ENCODE measurements around the gene DCBLD1.
A peak's percentile ranks its signal among the peaks of the same experiment; 100 is the strongest.

Gene DCBLD1

GRCh38 chr6:117555882-117556498 is 73.5 kb downstream of the DCBLD1 start:
- Histone ChIP-seq H3K27me3 (ENCODE audit: control insufficient read depth, insufficient read depth, low read length) (no peaks in the 10 kb centered on the region), H2AFZ (no peak overlapping the region), H3K27ac (no peak overlapping the region), H3K4me1 (no peaks in the 10 kb centered on the region), H3K79me2 (no peaks in the 10 kb centered on the region), H3K4me2 (ENCODE audit: low read length) (no peak overlapping the region), H3K36me3 (ENCODE audit: control insufficient read depth, insufficient read depth, low read length) (no peaks in the 10 kb centered on the region), H3K9ac (no peak overlapping the region), H3K4me3 (ENCODE audit: low read depth, low read length) (no peak overlapping the region), H3K9me3 (ENCODE audit: control insufficient read depth, low read length) (no peaks in the 10 kb centered on the region)
- TF ChIP-seq CTCF (IDR thresholded peaks at IDR 0.05) = peak; percentile 95

- Histone ChIP-seq H3K27ac (no peak overlapping the region), H3K9me3 (ENCODE audit: control insufficient read depth, low read length) (no peaks in the 10 kb centered on the region), H3K79me2 (no peaks in the 10 kb centered on the region), H3K4me2 (ENCODE audit: low read length) (no peak overlapping the region), H3K27me3 (ENCODE audit: control insufficient read depth, insufficient read depth, low read length) (no peaks in the 10 kb centered on the region), H2AFZ (no peak overlapping the region), H3K4me1 (no peaks in the 10 kb centered on the region), H3K4me3 (ENCODE audit: low read depth, low read length) (no peak overlapping the region), H3K36me3 (ENCODE audit: control insufficient read depth, insufficient read depth, low read length) (no peaks in the 10 kb centered on the region), H3K9ac (no peak overlapping the region)
- no peak for TF ChIP-seq CTCF (IDR thresholded peaks at IDR 0.05)
Observed at GRCh38 chr6:117557951-117558350, 75.5 kb downstream of the DCBLD1 start.

- no peak overlapping the region for H3K27ac ChIP-seq
- H3K4me2 ChIP-seq (ENCODE audit: low read length) = no peak overlapping the region
- H3K4me1 ChIP-seq = no peaks in the 10 kb centered on the region
- no peaks in the 10 kb centered on the region for H3K79me2 ChIP-seq
- no peak overlapping the region for H3K4me3 ChIP-seq (ENCODE audit: low read depth, low read length)
- H3K27me3 ChIP-seq (ENCODE audit: control insufficient read depth, insufficient read depth, low read length) = no peaks in the 10 kb centered on the region
- TF ChIP-seq CTCF (IDR thresholded peaks at IDR 0.05) = no peak
- H3K36me3 ChIP-seq (ENCODE audit: control insufficient read depth, insufficient read depth, low read length) = no peaks in the 10 kb centered on the region
- H3K9me3 ChIP-seq (ENCODE audit: control insufficient read depth, low read length) = no peaks in the 10 kb centered on the region
- no peak overlapping the region for H3K9ac ChIP-seq
- no peak overlapping the region for H2AFZ ChIP-seq
Observed at GRCh38 chr6:117558818-117559217, 76.3 kb downstream of the DCBLD1 start.

GRCh38 chr6:117559299-117559698 is 76.8 kb downstream of the DCBLD1 start:
- Histone ChIP-seq H3K9ac (no peak overlapping the region), H3K27me3 (ENCODE audit: control insufficient read depth, insufficient read depth, low read length) (no peaks in the 10 kb centered on the region), H3K79me2 (no peaks in the 10 kb centered on the region), H3K36me3 (ENCODE audit: control insufficient read depth, insufficient read depth, low read length) (no peaks in the 10 kb centered on the region), H3K4me3 (ENCODE audit: low read depth, low read length) (no peak overlapping the region), H3K4me2 (ENCODE audit: low read length) (no peak overlapping the region), H3K9me3 (ENCODE audit: control insufficient read depth, low read length) (no peaks in the 10 kb centered on the region), H3K27ac (no peak overlapping the region), H2AFZ (no peak overlapping the region), H3K4me1 (no peaks in the 10 kb centered on the region)
- TF ChIP-seq CTCF (IDR thresholded peaks at IDR 0.05) = no peak

- H3K79me2 ChIP-seq = no peaks in the 10 kb centered on the region
- no peak overlapping the region for H3K27ac ChIP-seq
- no peaks in the 10 kb centered on the region for H3K27me3 ChIP-seq (ENCODE audit: control insufficient read depth, insufficient read depth, low read length)
- TF ChIP-seq CTCF (IDR thresholded peaks at IDR 0.05) = no peak
- no peaks in the 10 kb centered on the region for H3K4me1 ChIP-seq
- H3K36me3 ChIP-seq (ENCODE audit: control insufficient read depth, insufficient read depth, low read length) = no peaks in the 10 kb centered on the region
- H3K4me2 ChIP-seq (ENCODE audit: low read length) = no peak overlapping the region
- no peak overlapping the region for H3K4me3 ChIP-seq (ENCODE audit: low read depth, low read length)
- no peak overlapping the region for H2AFZ ChIP-seq
- no peak overlapping the region for H3K9ac ChIP-seq
- H3K9me3 ChIP-seq (ENCODE audit: control insufficient read depth, low read length) = no peaks in the 10 kb centered on the region
Observed at GRCh38 chr6:117561128-117561527, 78.7 kb downstream of the DCBLD1 start.
